ENCODE data around the gene XKR8.

Gene XKR8

GRCh38 chr1:27959792-27960603 lies at the start of gene XKR8:
Gene XKR8, plus strand, starts transcription at chr1:27959973. Its CDS starts 97 bp downstream, at chr1:27960070.
- peak within 1 kb of the TSS; percentile 43; the same call in 1 of the 2 replicates for H3K27ac ChIP-seq (ENCODE audit: low read depth, low read length)
- peaks cover 16% of the 10 kb centered on the region for H3K4me1 ChIP-seq (ENCODE audit: control insufficient read depth, insufficient read depth, low read length, unreplicated experiment)
- H3K27me3 ChIP-seq (ENCODE audit: insufficient read depth, low read length), result no peaks in the 10 kb centered on the region
- no peaks in the 10 kb centered on the region for H3K36me3 ChIP-seq (ENCODE audit: insufficient read depth, low read length)
- peak within 1 kb of the TSS; percentile 79 for H2AFZ ChIP-seq (ENCODE audit: low read length, unreplicated experiment)
- peak within 1 kb of the TSS; percentile 81 for H3K4me3 ChIP-seq (ENCODE audit: low read depth, low read length)
- no peaks in the 10 kb centered on the region for H3K79me2 ChIP-seq (ENCODE audit: control insufficient read depth, insufficient read depth, low read length, unreplicated experiment)

- Histone ChIP-seq H3K79me2 (ENCODE audit: control insufficient read depth, insufficient read depth, low read length, unreplicated experiment) (peaks cover 24% of the 10 kb centered on the region), H2AFZ (ENCODE audit: low read length, unreplicated experiment) (no peak overlapping the region), H3K27me3 (ENCODE audit: insufficient read depth, low read length) (no peaks in the 10 kb centered on the region), H3K27ac (ENCODE audit: low read depth, low read length) (no peak overlapping the region), H3K4me3 (ENCODE audit: low read depth, low read length) (peak overlapping the region; percentile 3; the same call in 1 of the 2 replicates), H3K36me3 (ENCODE audit: insufficient read depth, low read length) (peaks cover 20% of the 10 kb centered on the region), H3K4me1 (ENCODE audit: control insufficient read depth, insufficient read depth, low read length, unreplicated experiment) (peaks cover 9% of the 10 kb centered on the region)
These were observed 47.3 kb upstream of the XKR8 start for GRCh38 chr1:27912429-27912828.

- peaks cover 18% of the 10 kb centered on the region for H3K79me2 ChIP-seq (ENCODE audit: control insufficient read depth, insufficient read depth, low read length, unreplicated experiment)
- peak overlapping the region; percentile 68 for H2AFZ ChIP-seq (ENCODE audit: low read length, unreplicated experiment)
- peaks cover 5% of the 10 kb centered on the region for H3K36me3 ChIP-seq (ENCODE audit: insufficient read depth, low read length)
- peaks cover 9% of the 10 kb centered on the region for H3K4me1 ChIP-seq (ENCODE audit: control insufficient read depth, insufficient read depth, low read length, unreplicated experiment)
- H3K27me3 ChIP-seq (ENCODE audit: insufficient read depth, low read length), result no peaks in the 10 kb centered on the region
- H3K27ac ChIP-seq (ENCODE audit: low read depth, low read length), result peak overlapping the region; percentile 46; the same call in 1 of the 2 replicates
- peak overlapping the region; percentile 52 for H3K4me3 ChIP-seq (ENCODE audit: low read depth, low read length)
These were observed 44.6 kb upstream of the XKR8 start for GRCh38 chr1:27915082-27915575.

- Histone ChIP-seq H3K27ac (ENCODE audit: low read depth, low read length) (no peak overlapping the region), H3K27me3 (ENCODE audit: insufficient read depth, low read length) (no peaks in the 10 kb centered on the region), H3K79me2 (ENCODE audit: control insufficient read depth, insufficient read depth, low read length, unreplicated experiment) (no peaks in the 10 kb centered on the region), H3K4me3 (ENCODE audit: low read depth, low read length) (no peak overlapping the region), H2AFZ (ENCODE audit: low read length, unreplicated experiment) (no peak overlapping the region), H3K36me3 (ENCODE audit: insufficient read depth, low read length) (no peaks in the 10 kb centered on the region), H3K4me1 (ENCODE audit: control insufficient read depth, insufficient read depth, low read length, unreplicated experiment) (no peaks in the 10 kb centered on the region)
These were observed 37.5 kb upstream of the XKR8 start for GRCh38 chr1:27922272-27922671.

GRCh38 chr1:27928216-27928954 lies 31.4 kb upstream of the XKR8 start:
- no peak overlapping the region for H3K27ac ChIP-seq (ENCODE audit: low read depth, low read length)
- no peak overlapping the region for H2AFZ ChIP-seq (ENCODE audit: low read length, unreplicated experiment)

GRCh38 chr1:27931184-27931583 lies 28.6 kb upstream of the XKR8 start:
- Histone ChIP-seq H3K79me2 (ENCODE audit: control insufficient read depth, insufficient read depth, low read length, unreplicated experiment) (no peaks in the 10 kb centered on the region), H3K27me3 (ENCODE audit: insufficient read depth, low read length) (peaks cover 11% of the 10 kb centered on the region), H3K4me1 (ENCODE audit: control insufficient read depth, insufficient read depth, low read length, unreplicated experiment) (no peaks in the 10 kb centered on the region), H3K4me3 (ENCODE audit: low read depth, low read length) (no peak overlapping the region), H3K36me3 (ENCODE audit: insufficient read depth, low read length) (no peaks in the 10 kb centered on the region), H3K27ac (ENCODE audit: low read depth, low read length) (no peak overlapping the region), H2AFZ (ENCODE audit: low read length, unreplicated experiment) (no peak overlapping the region)

More at GRCh38 chr1:27928216-27928954, 31.4 kb upstream of the XKR8 start:
- Histone ChIP-seq H3K27me3 (ENCODE audit: insufficient read depth, low read length) (no peaks in the 10 kb centered on the region), H3K4me1 (ENCODE audit: control insufficient read depth, insufficient read depth, low read length, unreplicated experiment) (no peaks in the 10 kb centered on the region), H3K36me3 (ENCODE audit: insufficient read depth, low read length) (no peaks in the 10 kb centered on the region), H3K79me2 (ENCODE audit: control insufficient read depth, insufficient read depth, low read length, unreplicated experiment) (no peaks in the 10 kb centered on the region), H3K4me3 (ENCODE audit: low read depth, low read length) (no peak overlapping the region)

GRCh38 chr1:27931759-27932158 lies 28.0 kb upstream of the XKR8 start:
- peaks cover 11% of the 10 kb centered on the region for H3K27me3 ChIP-seq (ENCODE audit: insufficient read depth, low read length)
- no peaks in the 10 kb centered on the region for H3K79me2 ChIP-seq (ENCODE audit: control insufficient read depth, insufficient read depth, low read length, unreplicated experiment)
- no peak overlapping the region for H3K4me3 ChIP-seq (ENCODE audit: low read depth, low read length)
- no peaks in the 10 kb centered on the region for H3K36me3 ChIP-seq (ENCODE audit: insufficient read depth, low read length)
- no peak overlapping the region for H3K27ac ChIP-seq (ENCODE audit: low read depth, low read length)
- H3K4me1 ChIP-seq (ENCODE audit: control insufficient read depth, insufficient read depth, low read length, unreplicated experiment), result no peaks in the 10 kb centered on the region
- H2AFZ ChIP-seq (ENCODE audit: low read length, unreplicated experiment), result no peak overlapping the region

GRCh38 chr1:27934818-27935549 lies 24.8 kb upstream of the XKR8 start, which contains the start of gene SMPDL3B:
Gene SMPDL3B, plus strand, starts transcription at chr1:27935000. Its CDS starts 184 bp downstream, at chr1:27935184.
- H3K4me3 ChIP-seq (ENCODE audit: low read depth, low read length), result peak within 1 kb of the TSS; percentile 49
- peaks cover 11% of the 10 kb centered on the region for H3K27me3 ChIP-seq (ENCODE audit: insufficient read depth, low read length)
- no peaks in the 10 kb centered on the region for H3K79me2 ChIP-seq (ENCODE audit: control insufficient read depth, insufficient read depth, low read length, unreplicated experiment)
- H3K36me3 ChIP-seq (ENCODE audit: insufficient read depth, low read length), result no peaks in the 10 kb centered on the region
- peaks cover 5% of the 10 kb centered on the region for H3K4me1 ChIP-seq (ENCODE audit: control insufficient read depth, insufficient read depth, low read length, unreplicated experiment)
- peak within 1 kb of the TSS; percentile 24 for H2AFZ ChIP-seq (ENCODE audit: low read length, unreplicated experiment)
- H3K27ac ChIP-seq (ENCODE audit: low read depth, low read length), result no peak within 1 kb of the TSS

- Histone ChIP-seq H3K4me1 (ENCODE audit: control insufficient read depth, insufficient read depth, low read length, unreplicated experiment) (peaks cover 5% of the 10 kb centered on the region), H3K79me2 (ENCODE audit: control insufficient read depth, insufficient read depth, low read length, unreplicated experiment) (no peaks in the 10 kb centered on the region), H2AFZ (ENCODE audit: low read length, unreplicated experiment) (no peak overlapping the region), H3K27ac (ENCODE audit: low read depth, low read length) (no peak overlapping the region), H3K4me3 (ENCODE audit: low read depth, low read length) (no peak overlapping the region), H3K36me3 (ENCODE audit: insufficient read depth, low read length) (no peaks in the 10 kb centered on the region), H3K27me3 (ENCODE audit: insufficient read depth, low read length) (peaks cover 11% of the 10 kb centered on the region)
These were observed 24.1 kb upstream of the XKR8 start for GRCh38 chr1:27935721-27936120.

GRCh38 chr1:27936370-27936769 lies 23.4 kb upstream of the XKR8 start:
- Histone ChIP-seq H3K27me3 (ENCODE audit: insufficient read depth, low read length) (peaks cover 11% of the 10 kb centered on the region), H3K4me1 (ENCODE audit: control insufficient read depth, insufficient read depth, low read length, unreplicated experiment) (peaks cover 5% of the 10 kb centered on the region), H3K27ac (ENCODE audit: low read depth, low read length) (no peak overlapping the region), H2AFZ (ENCODE audit: low read length, unreplicated experiment) (no peak overlapping the region), H3K79me2 (ENCODE audit: control insufficient read depth, insufficient read depth, low read length, unreplicated experiment) (no peaks in the 10 kb centered on the region), H3K4me3 (ENCODE audit: low read depth, low read length) (no peak overlapping the region), H3K36me3 (ENCODE audit: insufficient read depth, low read length) (no peaks in the 10 kb centered on the region)

Measured in ACC112 (cell line).